ENCODE results near the gene NRG3.

GRCh38 chr10:82850191-82850590, 975.2 kb downstream of the NRG3 start:
- no peak for TF ChIP-seq POLR2AphosphoS5 (IDR thresholded peaks at IDR 0.05; ENCODE audit: low read depth, low read length)
- no peak for TF ChIP-seq TAF1 (IDR thresholded peaks at IDR 0.05; ENCODE audit: borderline replicate concordance, low read depth, low read length)

Data from GM12892 (cell line).